ENCODE data around the gene RTKN. TPM values are rescaled to one million over a fixed set of nuclear protein-coding genes. Genes with fewer than 3 reads are reported as not detected.

The RTKN gene
- total and polyA plus RNA-seq, 11 donors: 10.9 to 27.6 (median 16.6) TPM

GRCh38 chr2:74384051-74384450 is 57.7 kb downstream of the RTKN start:
- no peak overlapping the region for H3K4me3 ChIP-seq
- H3K4me1 ChIP-seq: peaks cover 2 to 100% (median 79%) of the 10 kb centered on the region in 12 donors
- intact Hi-C loops (cut with DNase I): no loop called here
- 47 to 62% (median 56%) methylated on average over 3 of the region's 3 CpGs for WGBS, 4 donors
- H3K36me3 ChIP-seq: peaks cover 0 to 13% (median 2%) of the 10 kb centered on the region in 9 donors
- H3K27me3 ChIP-seq: no peaks in the 10 kb centered on the region
- DNase-seq (no peak), ATAC-seq (no peak)
- H3K27ac ChIP-seq: peak overlapping the region in 7 of 12 donors; percentile 3 to 43 (median 32)
- no peaks in the 10 kb centered on the region for H3K9me3 ChIP-seq
- no peak for TF ChIP-seq CTCF (IDR thresholded peaks at IDR 0.05)
- TF ChIP-seq POLR2A (IDR thresholded peaks at IDR 0.05): no peak

DNA sequence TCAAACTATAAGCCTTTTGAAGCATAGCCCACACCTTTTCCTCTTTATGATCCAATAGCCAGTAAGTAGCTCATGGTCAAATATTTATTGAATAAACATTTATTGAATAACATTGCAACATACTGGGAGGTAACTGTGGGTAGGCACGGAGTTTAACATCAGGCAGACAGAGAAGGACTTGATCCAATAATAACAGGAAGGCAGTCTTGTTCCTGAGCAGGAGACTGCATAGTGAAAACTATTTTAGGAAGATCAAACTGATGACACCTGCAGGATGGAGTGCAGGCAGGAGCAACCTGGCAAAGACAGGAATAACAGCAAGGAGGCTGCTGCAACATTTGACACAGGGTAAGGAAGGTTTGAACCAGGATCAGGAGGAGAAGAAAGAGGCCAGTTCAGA is 58.5 kb downstream of the RTKN start:
- no peak overlapping the region for H3K4me3 ChIP-seq
- peak in 3 of 4 donors; percentile 12 to 43 (median 19) for ATAC-seq
- no peaks in the 10 kb centered on the region for H3K27me3 ChIP-seq
- 7 to 13% (median 10%) methylated on average over 1 of the region's 1 CpG for WGBS, 4 donors
- no peak for TF ChIP-seq CTCF (IDR thresholded peaks at IDR 0.05)
- no peak for TF ChIP-seq POLR2A (IDR thresholded peaks at IDR 0.05)
- intact Hi-C loops (cut with DNase I): no loop called here
- peak overlapping the region in 9 of 12 donors; percentile 17 to 43 (median 35) for H3K27ac ChIP-seq
- H3K4me1 ChIP-seq: peaks cover 2 to 98% (median 80%) of the 10 kb centered on the region in 12 donors
- no peak for DNase-seq
- no peaks in the 10 kb centered on the region for H3K9me3 ChIP-seq
- peaks cover 0 to 17% (median 2%) of the 10 kb centered on the region in 9 donors for H3K36me3 ChIP-seq

DNA sequence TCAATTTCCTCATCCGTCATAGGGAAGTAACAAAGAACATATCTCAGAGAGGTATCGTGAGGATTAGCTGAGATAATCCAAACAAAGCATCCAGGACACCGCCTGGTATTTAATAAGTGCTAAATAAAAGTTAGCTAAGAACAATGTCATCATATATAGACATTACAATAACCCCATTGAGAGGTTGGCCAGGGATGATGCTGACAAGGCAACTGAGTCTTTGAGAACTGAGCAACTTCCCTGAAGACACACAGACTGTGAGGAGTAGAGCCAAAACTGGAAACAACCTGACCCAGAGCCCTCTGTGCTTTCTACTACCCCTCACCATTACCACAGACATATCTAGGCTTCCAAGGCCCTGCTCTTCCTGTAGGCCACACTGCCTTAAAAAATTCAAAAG is 60.0 kb downstream of the RTKN start:
- H3K4me3 ChIP-seq: no peak overlapping the region
- no peak for TF ChIP-seq POLR2A (IDR thresholded peaks at IDR 0.05)
- no peak for TF ChIP-seq CTCF (IDR thresholded peaks at IDR 0.05)
- peaks cover 2 to 83% (median 66%) of the 10 kb centered on the region in 12 donors for H3K4me1 ChIP-seq
- no peaks in the 10 kb centered on the region for H3K9me3 ChIP-seq
- ATAC-seq (no peak), DNase-seq (no peak)
- H3K36me3 ChIP-seq: peaks cover 0 to 32% (median 15%) of the 10 kb centered on the region in 9 donors
- no peaks in the 10 kb centered on the region for H3K27me3 ChIP-seq
- peak overlapping the region in 7 of 12 donors; percentile 7 to 52 (median 43) for H3K27ac ChIP-seq
- intact Hi-C loops (cut with DNase I): no loop called here
- WGBS, 4 donors: 90 to 95% (median 92%) methylated on average over 3 of the region's 3 CpGs

- 18 to 25% (median 25%) methylated on average over 13 to 14 of the region's 14 CpGs for WGBS, 4 donors
- ATAC-seq: peak; percentile 75 to 90 (median 82)
- H3K36me3 ChIP-seq: peaks cover 0 to 38% (median 23%) of the 10 kb centered on the region in 9 donors
Measured at GRCh38 chr2:74379851-74380789, 61.6 kb downstream of the RTKN start, which contains the start of gene DCTN1. Gene DCTN1 (minus strand): TSS chr2:74380311. CDS start chr2:74380037, 274 bp downstream.

More at GRCh38 chr2:74379851-74380789, 61.6 kb downstream of the RTKN start, which contains the start of gene DCTN1:
- no peaks in the 10 kb centered on the region for H3K9me3 ChIP-seq
- H3K27me3 ChIP-seq: no peaks in the 10 kb centered on the region
- peaks cover 2 to 72% (median 57%) of the 10 kb centered on the region in 12 donors for H3K4me1 ChIP-seq
- peak within 1 kb of the TSS in 11 of 12 donors; percentile 32 to 81 (median 70) for H3K27ac ChIP-seq
- peak within 1 kb of the TSS in 10 of 12 donors; percentile 22 to 60 (median 46) for H3K4me3 ChIP-seq
- intact Hi-C loops (cut with DNase I): no loop called here
- DNase-seq: peak in 4 of 5 donors; percentile 52 to 72 (median 56)
- no peak for TF ChIP-seq POLR2A (IDR thresholded peaks at IDR 0.05)
- TF ChIP-seq CTCF (IDR thresholded peaks at IDR 0.05): no peak

Data from heart left ventricle (tissue), 16 donors.